ENCODE data around the gene VPS29. TPM values are rescaled to one million over a fixed set of nuclear protein-coding genes. Genes with fewer than 3 reads are reported as not detected.

Gene VPS29
- total and polyA plus RNA-seq, 2 of the 4 experiments (the other 2 are of a cell fraction) = 122 to 150 TPM

- ChIA-PET CTCF (interaction anchor here (0.6 to 1.2 kb wide), 2 partner anchors 64 to 91 kb away, joined by 3 read pairs; no protein-coding TSS in a partner anchor), POLR2A (ENCODE audit: unreplicated experiment) (interaction anchor here (0.7 kb wide), 1 partner anchor 12 kb away, joined by 5 read pairs; no protein-coding TSS in a partner anchor)
- Histone ChIP-seq H4K20me1 (ENCODE audit: insufficient read depth, low read length) (peaks cover 8% of the 10 kb centered on the region; the same call in 1 of the 2 replicates), H2BK5ac (ENCODE audit: low read depth, low read length, poor library complexity, severe bottlenecking) (no peak overlapping the region), H3K79me1 (ENCODE audit: low read depth in 1 of 2, low read length in 2 of 2) (peaks cover 23 to 54% of the 10 kb centered on the region in 2 experiments), H3K36me3 (ENCODE audit: control insufficient read depth, insufficient read depth, low read length) (peaks cover 19% of the 10 kb centered on the region), H3K27ac (ENCODE audit: insufficient read depth, low read length) (no peak overlapping the region), H3K23ac (ENCODE audit: low read depth, low read length) (no peak overlapping the region), H2BK120ac (ENCODE audit: low read depth, low read length) (0 out of 2 replicates have a peak overlapping the region, but pooled peaks have one; percentile 10), H3K4me1 (ENCODE audit: control insufficient read depth, insufficient read depth, low read length) (peaks cover 15% of the 10 kb centered on the region), H3K4ac (ENCODE audit: low read depth, low read length) (peak overlapping the region; percentile 29), H3K9me3 (ENCODE audit: control insufficient read depth, insufficient read depth, low read length) (no peaks in the 10 kb centered on the region), H3K14ac (replicated peaks; ENCODE audit: low read depth, low read length) (0 out of 2 replicates have a peak overlapping the region, but pooled peaks have one; percentile 36), H4K91ac (ENCODE audit: insufficient read depth, low read depth, low read length) (no peak overlapping the region), H4K5ac (ENCODE audit: low read depth, low read length) (no peak overlapping the region), H3K9me1 (ENCODE audit: insufficient read depth, low read length) (peaks cover 14% of the 10 kb centered on the region), H3K18ac (ENCODE audit: low read depth, low read length) (no peak overlapping the region), H4K8ac (ENCODE audit: low read depth in 2 of 2, low read length in 2 of 2) (no peak overlapping the region), H2AFZ (replicated peaks; ENCODE audit: low read length, poor library complexity) (no peak overlapping the region), H2BK20ac (ENCODE audit: low read depth, low read length) (peak overlapping the region; percentile 29; the same call in 1 of the 2 replicates), H3K27me3 (ENCODE audit: control insufficient read depth, insufficient read depth, low read length) (no peaks in the 10 kb centered on the region), H2BK15ac (ENCODE audit: low read depth, low read length) (no peak overlapping the region), H2AK9ac (replicated peaks; ENCODE audit: low read depth, low read length, poor library complexity) (no peak overlapping the region), H3K56ac (ENCODE audit: extremely low read depth, insufficient read depth, low read length) (no peak overlapping the region), H3K4me3 (ENCODE audit: insufficient read depth, low read depth, low read length) (no peak overlapping the region), H3K4me2 (ENCODE audit: low read depth, low read length) (no peak overlapping the region), H2AK5ac (ENCODE audit: low read depth, low read length) (peak overlapping the region; percentile 1; the same call in 1 of the 2 replicates), H3K9ac (ENCODE audit: low read depth, low read length) (no peak overlapping the region)
- BruUV-seq (replicated peaks) = no TSS peak
- DNase-seq (peak; percentile 11), ATAC-seq (ENCODE audit: low read depth) (no peak)
- dilution Hi-C loops (cut with HindIII; ENCODE audit: low sequenced_read_pairs, unreplicated experiment) (no loop called here), intact Hi-C loops (cut with micrococcal nuclease) (no loop called here), in situ Hi-C loops (cut with MboI; ENCODE audit: low sequenced_read_pairs) (no loop called here)
- TF ChIP-seq MAFK (IDR thresholded peaks at IDR 0.05; ENCODE audit: low read depth, low read length) = no peak
- TF ChIP-seq MAZ (IDR thresholded peaks at IDR 0.05; ENCODE audit: borderline replicate concordance, low read depth, low read length) = no peak
- TF ChIP-seq RFX5 (IDR thresholded peaks at IDR 0.05; ENCODE audit: low read depth, low read length) = no peak
- TF ChIP-seq ELK1 (IDR thresholded peaks at IDR 0.05; ENCODE audit: borderline replicate concordance, low read depth, low read length) = no peak
- TF ChIP-seq POLR2A (IDR thresholded peaks at IDR 0.05; ENCODE audit: low read depth, low read length) = no peak
- no peak for TF ChIP-seq BHLHE40 (IDR thresholded peaks at IDR 0.05; ENCODE audit: low read depth, low read length)
- TF ChIP-seq RAD21 (IDR thresholded peaks at IDR 0.05; ENCODE audit: low read length) = no peak
- no peak for TF ChIP-seq CHD1 (IDR thresholded peaks at IDR 0.05; ENCODE audit: low read depth, low read length)
- TF ChIP-seq MXI1 (IDR thresholded peaks at IDR 0.05; ENCODE audit: borderline replicate concordance, low read depth, low read length) = no peak
- TF ChIP-seq RCOR1 (IDR thresholded peaks at IDR 0.05; ENCODE audit: insufficient replicate concordance, low read length) = no peak
- TF ChIP-seq CEBPB (IDR thresholded peaks at IDR 0.05; ENCODE audit: low read depth, low read length) = no peak
- TF ChIP-seq, protein P1, sequence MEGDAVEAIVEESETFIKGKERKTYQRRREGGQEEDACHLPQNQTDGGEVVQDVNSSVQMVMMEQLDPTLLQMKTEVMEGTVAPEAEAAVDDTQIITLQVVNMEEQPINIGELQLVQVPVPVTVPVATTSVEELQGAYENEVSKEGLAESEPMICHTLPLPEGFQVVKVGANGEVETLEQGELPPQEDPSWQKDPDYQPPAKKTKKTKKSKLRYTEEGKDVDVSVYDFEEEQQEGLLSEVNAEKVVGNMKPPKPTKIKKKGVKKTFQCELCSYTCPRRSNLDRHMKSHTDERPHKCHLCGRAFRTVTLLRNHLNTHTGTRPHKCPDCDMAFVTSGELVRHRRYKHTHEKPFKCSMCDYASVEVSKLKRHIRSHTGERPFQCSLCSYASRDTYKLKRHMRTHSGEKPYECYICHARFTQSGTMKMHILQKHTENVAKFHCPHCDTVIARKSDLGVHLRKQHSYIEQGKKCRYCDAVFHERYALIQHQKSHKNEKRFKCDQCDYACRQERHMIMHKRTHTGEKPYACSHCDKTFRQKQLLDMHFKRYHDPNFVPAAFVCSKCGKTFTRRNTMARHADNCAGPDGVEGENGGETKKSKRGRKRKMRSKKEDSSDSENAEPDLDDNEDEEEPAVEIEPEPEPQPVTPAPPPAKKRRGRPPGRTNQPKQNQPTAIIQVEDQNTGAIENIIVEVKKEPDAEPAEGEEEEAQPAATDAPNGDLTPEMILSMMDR (conservative IDR thresholded peaks at IDR 0.05; ENCODE audit: low read depth, low read length) = no peak
- no peak for TF ChIP-seq NFE2L2 (IDR thresholded peaks at IDR 0.05; ENCODE audit: low read depth, low read length)
- WGBS, 2 experiments (ENCODE audit: extremely low coverage in 2 of 2, insufficient read length in 1 of 2) = no CpG with 5 or more reads among the region's 4 CpGs
Observed at GRCh38 chr12:110536834-110537604, 35.1 kb upstream of the VPS29 start.

All from IMR-90 (cell line).